ENCODE measurements around the gene THSD7B.

The THSD7B gene

GRCh38 chr2:137031731-137032130 lies 266.4 kb downstream of the THSD7B start:
- no peak for ATAC-seq
- no peak for TF ChIP-seq TOX (CRISPR knock-in tag; IDR thresholded peaks at IDR 0.05; ENCODE audit: borderline replicate concordance)
- TF ChIP-seq ZC3H10 (CRISPR knock-in tag; IDR thresholded peaks at IDR 0.05) = no peak
- no peak for TF ChIP-seq OSR1 (CRISPR knock-in tag; IDR thresholded peaks at IDR 0.05)
- TF ChIP-seq ARNTL (CRISPR knock-in tag; IDR thresholded peaks at IDR 0.05; ENCODE audit: borderline replicate concordance, low read depth) = no peak
- no peak for TF ChIP-seq PATZ1 (CRISPR knock-in tag; IDR thresholded peaks at IDR 0.05; ENCODE audit: borderline replicate concordance)
- no peak for TF ChIP-seq ZFP30 (CRISPR knock-in tag; IDR thresholded peaks at IDR 0.05)
- no peak for TF ChIP-seq ISL1 (CRISPR knock-in tag; IDR thresholded peaks at IDR 0.05)
- no peak for TF ChIP-seq CSDC2 (CRISPR knock-in tag; IDR thresholded peaks at IDR 0.05)
- TF ChIP-seq BACH2 (CRISPR knock-in tag; IDR thresholded peaks at IDR 0.05; ENCODE audit: borderline replicate concordance) = no peak
- TF ChIP-seq PPARA (CRISPR knock-in tag; IDR thresholded peaks at IDR 0.05; ENCODE audit: borderline replicate concordance) = no peak
- no peak for TF ChIP-seq CREB5 (CRISPR knock-in tag; IDR thresholded peaks at IDR 0.05; ENCODE audit: low read depth)

GRCh38 chr2:137036619-137037018 lies 271.3 kb downstream of the THSD7B start:
- no peak for ATAC-seq
- TF ChIP-seq ISL1 (CRISPR knock-in tag; IDR thresholded peaks at IDR 0.05) (no peak), PATZ1 (CRISPR knock-in tag; IDR thresholded peaks at IDR 0.05; ENCODE audit: borderline replicate concordance) (no peak), ZNF8 (CRISPR knock-in tag; IDR thresholded peaks at IDR 0.05) (no peak)

- no peak for ATAC-seq
Observed at GRCh38 chr2:137039482-137040152, 274.3 kb downstream of the THSD7B start.

GRCh38 chr2:137047369-137047768 lies 282.0 kb downstream of the THSD7B start:
- TF ChIP-seq POU6F1 (CRISPR knock-in tag; IDR thresholded peaks at IDR 0.05; ENCODE audit: borderline replicate concordance, low read depth) (no peak), ZNF565 (CRISPR knock-in tag; conservative IDR thresholded peaks at IDR 0.05; ENCODE audit: low read depth) (no peak), TCF4 (CRISPR knock-in tag; IDR thresholded peaks at IDR 0.05; ENCODE audit: borderline replicate concordance) (no peak), CSRNP3 (CRISPR knock-in tag; IDR thresholded peaks at IDR 0.05) (no peak), ZNF8 (CRISPR knock-in tag; IDR thresholded peaks at IDR 0.05) (no peak), ZFP3 (CRISPR knock-in tag; IDR thresholded peaks at IDR 0.05) (no peak)
- no peak for ATAC-seq

More at GRCh38 chr2:137039482-137040152, 274.3 kb downstream of the THSD7B start:
- TF ChIP-seq CSRNP3 (CRISPR knock-in tag; IDR thresholded peaks at IDR 0.05) = no peak
- TF ChIP-seq OSR1 (CRISPR knock-in tag; IDR thresholded peaks at IDR 0.05) = no peak
- no peak for TF ChIP-seq CSDC2 (CRISPR knock-in tag; IDR thresholded peaks at IDR 0.05)
- TF ChIP-seq ISL1 (CRISPR knock-in tag; IDR thresholded peaks at IDR 0.05) = no peak

Data from SK-N-SH treated with all-trans-retinoic acid at 6 μM for 48 hours (cell line).